PC-9 (cell line): ENCODE data around the gene RAP1GAP2.

ENCODE experiments used
- CTCF ChIP-seq: fragments of 200-600 bp; sonication (generic); conservative IDR thresholded peaks from 2 replicates; pipeline ENCODE4 v1.6.1; 2017; ENCODE audit warnings: mixed run types, antibody characterized with exemption, mild to moderate bottlenecking, moderate library complexity
- EZH2 ChIP-seq: fragments of 200-600 bp; sonication (generic); IDR thresholded peaks from 2 replicates; pipeline ENCODE4 v1.8.0; 2017; ENCODE audit warnings: antibody characterized with exemption, low read depth

GRCh38 chr17:3005696-3006095 is 209.5 kb downstream of the RAP1GAP2 start:
- TF ChIP-seq CTCF (no peak), EZH2 (no peak)
